8988T (cell line): ENCODE data around the gene PRKACB.

Experiments used
- DNase-seq: peaks from one replicate; pipeline ENCODE4 v3.0.0; 2011

The PRKACB gene

GRCh38 chr1:84159533-84160240 is 15.6 kb downstream of the PRKACB start:
- DNase-seq: no peak

- DNase-seq: no peak
Observed at GRCh38 chr1:84162295-84162694, 18.2 kb downstream of the PRKACB start.

- DNase-seq: no peak
Observed at GRCh38 chr1:84163123-84163931, 19.3 kb downstream of the PRKACB start.

GRCh38 chr1:84164161-84164560 is 20.1 kb downstream of the PRKACB start:
- no peak for DNase-seq

GRCh38 chr1:84164567-84165021 is 20.5 kb downstream of the PRKACB start:
- DNase-seq: no peak

- no peak for DNase-seq
Observed at GRCh38 chr1:84165601-84166000, 21.5 kb downstream of the PRKACB start.

GRCh38 chr1:84166797-84167196 is 22.7 kb downstream of the PRKACB start:
- no peak for DNase-seq

- no peak for DNase-seq
Observed at GRCh38 chr1:84168783-84169182, 24.7 kb downstream of the PRKACB start.

- DNase-seq: no peak
Observed at GRCh38 chr1:84170171-84170570, 26.1 kb downstream of the PRKACB start.

- no peak for DNase-seq
Observed at GRCh38 chr1:84171481-84171880, 27.4 kb downstream of the PRKACB start.

GRCh38 chr1:84174051-84174556 is 30.0 kb downstream of the PRKACB start:
- DNase-seq: no peak

GRCh38 chr1:84181350-84182005 is 37.4 kb downstream of the PRKACB start:
- no peak for DNase-seq

- no peak for DNase-seq
Observed at GRCh38 chr1:84190455-84190854, 46.4 kb downstream of the PRKACB start.

GRCh38 chr1:84192681-84193080 is 48.6 kb downstream of the PRKACB start:
- no peak for DNase-seq

- DNase-seq: no peak
Observed at GRCh38 chr1:84198832-84199231, 54.8 kb downstream of the PRKACB start.

- DNase-seq: no peak
Observed at GRCh38 chr1:84199257-84199656, 55.2 kb downstream of the PRKACB start.

- DNase-seq: no peak
Observed at GRCh38 chr1:84202126-84202525, 58.1 kb downstream of the PRKACB start.

- no peak for DNase-seq
Observed at GRCh38 chr1:84206375-84206774, 62.3 kb downstream of the PRKACB start.

GRCh38 chr1:84208935-84209334 is 64.9 kb downstream of the PRKACB start:
- no peak for DNase-seq

GRCh38 chr1:84214115-84214956 is 70.3 kb downstream of the PRKACB start:
- no peak for DNase-seq

GRCh38 chr1:84217239-84217638 is 73.2 kb downstream of the PRKACB start:
- DNase-seq: no peak

- no peak for DNase-seq
Observed at GRCh38 chr1:84223751-84224432, 79.8 kb downstream of the PRKACB start.
